Caco-2 (cell line): ENCODE results near the gene SIDT2. TPM values are rescaled to one million over a fixed set of nuclear protein-coding genes. Genes with fewer than 3 reads are reported as not detected.

Experiments
- BruUV-seq: library from RNA; stranded (reverse); fragments of 400-500 nt; replicated peaks from 2 replicates; lab custom pipeline; 2021; lab: Mats Ljungman, UMichigan
- CTCF ChIA-PET: fragments of 300-600 bp; sonication (Branson Sonifier 250); formaldehyde crosslinking; loops from one replicate; lab custom pipeline; 2022; ENCODE audit warnings: antibody characterized with exemption; lab: Charles Lee
- POLR2A ChIA-PET: fragments of 300-600 bp; sonication (Branson Sonifier 250); formaldehyde crosslinking; loops from one replicate; lab custom pipeline; 2022; ENCODE audit warnings: antibody characterized with exemption; lab: Charles Lee
- DNase-seq, 2 experiments: peaks; one replicate each; pipeline versions ENCODE4 v3.0.0 to v3.0.0-alpha.2; 2020 to 2022
- H3K27me3 ChIP-seq: replicated peaks from 2 replicates; pipeline ENCODE4 v1.6.0; 2011; ENCODE audit warnings: low read length; ENCODE audit not compliant: control insufficient read depth, insufficient read depth
- H3K36me3 ChIP-seq: 2 replicates; pipeline ENCODE4 v1.5.1; 2011; ENCODE audit warnings: low read length; ENCODE audit not compliant: control insufficient read depth, insufficient read depth
- H3K4me1 ChIP-seq: fragments of 250-450 bp; sonication (Bioruptor Pico); 2 replicates; pipeline ENCODE4 v1.5.1; 2020; ENCODE audit warnings: mild to moderate bottlenecking
- H3K4me3 ChIP-seq: 2 replicates; pipeline ENCODE4 v1.5.1; 2011; ENCODE audit warnings: low read depth, mild to moderate bottlenecking, control low read depth, low read length
- H3K9me3 ChIP-seq: fragments of 250-450 bp; sonication (Bioruptor Pico); 2 replicates; pipeline ENCODE4 v1.5.1; 2020; ENCODE audit warnings: mild to moderate bottlenecking, moderate library complexity
- H3K27ac Mint-ChIP-seq: one replicate; pipeline ENCODE4 v1.8.0; 2022; ENCODE audit warnings: mixed read lengths; ENCODE audit not compliant: unreplicated experiment
- H3K27me3 Mint-ChIP-seq: one replicate; pipeline ENCODE4 v1.8.0; 2022; ENCODE audit warnings: mixed read lengths; ENCODE audit not compliant: insufficient read depth, unreplicated experiment
- H3K36me3 Mint-ChIP-seq: one replicate; pipeline ENCODE4 v1.8.0; 2022; ENCODE audit warnings: mild to moderate bottlenecking, mixed read lengths; ENCODE audit not compliant: insufficient read depth, unreplicated experiment
- H3K4me1 Mint-ChIP-seq: one replicate; pipeline ENCODE4 v1.8.0; 2022; ENCODE audit warnings: low read depth, mixed read lengths; ENCODE audit not compliant: unreplicated experiment
- H3K4me3 Mint-ChIP-seq: one replicate; pipeline ENCODE4 v1.8.0; 2022; ENCODE audit warnings: mild to moderate bottlenecking, moderate library complexity, mixed read lengths; ENCODE audit not compliant: unreplicated experiment
- H3K9me3 Mint-ChIP-seq: one replicate; pipeline ENCODE4 v1.8.0; 2022; ENCODE audit warnings: mixed read lengths; ENCODE audit not compliant: unreplicated experiment
- intact Hi-C: fragments of 100-400 bp; cut with micrococcal nuclease; formaldehyde crosslinking; loops from one replicate; pipeline ENCODE4 v1.10.0; 2022; ENCODE audit not compliant: unreplicated experiment
- total RNA-seq: library from RNA; stranded (reverse); gene quantifications from 2 replicates; pipeline ENCODE4 v1.2.3, GENCODE V29; 2022
- TF ChIP-seq, protein P1 (sequence below), 2 experiments: fragments of 200-600 bp in 1 of 2; IDR thresholded peaks; 1 replicate in 1 of 2; 2 replicates in 1 of 2; pipeline versions ENCODE4 v1.5.1 to v1.8.0; 2011 to 2022; ENCODE audit warnings: antibody characterized with exemption in 1 of 2, control low read depth in 1 of 2, inconsistent platforms in 1 of 2, low read depth in 1 of 2, low read length in 1 of 2, mild to moderate bottlenecking in 1 of 2, moderate library complexity in 1 of 2; ENCODE audit not compliant: insufficient read depth in 1 of 2, severe bottlenecking in 1 of 2, unreplicated experiment in 1 of 2

The SIDT2 gene
- total RNA-seq, 1 experiment from 2014 or later, result 61.7 TPM

DNA sequence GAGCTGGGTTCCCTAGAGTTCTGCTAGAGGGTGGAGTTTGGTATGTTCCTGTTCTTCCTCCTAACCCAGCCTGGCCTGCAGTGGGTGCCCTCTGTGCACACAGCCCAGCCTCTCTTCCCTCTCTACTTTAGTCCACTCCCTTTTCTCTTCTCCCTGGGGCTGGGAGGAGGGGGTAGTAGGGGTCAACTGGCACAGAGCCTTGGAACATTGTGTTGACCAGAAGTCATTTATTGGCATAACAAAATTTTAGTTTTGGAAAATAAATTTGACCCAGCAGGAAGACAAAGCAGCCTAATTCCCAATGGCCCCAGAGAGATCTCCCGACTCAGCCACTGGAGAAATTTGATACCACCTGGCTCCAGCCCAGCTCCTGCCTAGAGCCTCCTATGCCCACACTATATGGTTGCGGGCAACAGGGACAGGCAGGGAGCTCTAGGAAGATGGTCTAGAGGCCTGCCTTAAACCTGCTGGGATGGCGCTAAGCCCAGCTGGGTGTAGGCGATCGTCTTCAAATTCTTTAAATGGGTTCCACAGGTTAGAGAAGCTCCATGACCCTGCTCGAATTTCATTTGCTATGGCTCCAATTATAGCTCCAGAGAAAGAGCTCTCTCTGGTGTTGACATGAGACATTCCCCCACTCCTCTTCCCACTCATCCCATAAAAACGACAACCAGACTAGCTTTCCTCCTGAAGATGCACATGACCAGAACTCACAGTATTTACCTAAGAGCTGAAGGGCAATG is 43.4 kb downstream of the SIDT2 start:
- POLR2A ChIA-PET, result interaction anchor here (0.7 kb wide), 1 partner anchor 252 kb away, joined by 3 read pairs; no protein-coding TSS in a partner anchor
- H3K27me3 ChIP-seq, result no peaks in the 10 kb centered on the region
- TF ChIP-seq, protein P1, sequence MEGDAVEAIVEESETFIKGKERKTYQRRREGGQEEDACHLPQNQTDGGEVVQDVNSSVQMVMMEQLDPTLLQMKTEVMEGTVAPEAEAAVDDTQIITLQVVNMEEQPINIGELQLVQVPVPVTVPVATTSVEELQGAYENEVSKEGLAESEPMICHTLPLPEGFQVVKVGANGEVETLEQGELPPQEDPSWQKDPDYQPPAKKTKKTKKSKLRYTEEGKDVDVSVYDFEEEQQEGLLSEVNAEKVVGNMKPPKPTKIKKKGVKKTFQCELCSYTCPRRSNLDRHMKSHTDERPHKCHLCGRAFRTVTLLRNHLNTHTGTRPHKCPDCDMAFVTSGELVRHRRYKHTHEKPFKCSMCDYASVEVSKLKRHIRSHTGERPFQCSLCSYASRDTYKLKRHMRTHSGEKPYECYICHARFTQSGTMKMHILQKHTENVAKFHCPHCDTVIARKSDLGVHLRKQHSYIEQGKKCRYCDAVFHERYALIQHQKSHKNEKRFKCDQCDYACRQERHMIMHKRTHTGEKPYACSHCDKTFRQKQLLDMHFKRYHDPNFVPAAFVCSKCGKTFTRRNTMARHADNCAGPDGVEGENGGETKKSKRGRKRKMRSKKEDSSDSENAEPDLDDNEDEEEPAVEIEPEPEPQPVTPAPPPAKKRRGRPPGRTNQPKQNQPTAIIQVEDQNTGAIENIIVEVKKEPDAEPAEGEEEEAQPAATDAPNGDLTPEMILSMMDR (IDR thresholded peaks at IDR 0.05; ENCODE audit: insufficient read depth in 1 of 2, low read depth in 1 of 2, low read length in 1 of 2, severe bottlenecking in 1 of 2, unreplicated experiment in 1 of 2), result no peak
- CTCF ChIA-PET, result interaction anchor here (0.7 to 1.2 kb wide), 2 partner anchors 30 to 43 kb away, joined by 3 to 6 read pairs; partner anchors contain the start of gene SIDT2
- H3K4me1 ChIP-seq, result peaks cover 58% of the 10 kb centered on the region
- Mint-ChIP-seq H3K27ac (no peak overlapping the region), H3K9me3 (no peaks in the 10 kb centered on the region), H3K4me1 (peaks cover 43% of the 10 kb centered on the region), H3K27me3 (no peaks in the 10 kb centered on the region), H3K36me3 (peaks cover 79% of the 10 kb centered on the region), H3K4me3 (no peak overlapping the region)
- BruUV-seq, result no TSS peak
- DNase-seq, result peak in 1 of 2 experiments; percentile 37
- no peak overlapping the region for H3K4me3 ChIP-seq
- peaks cover 14% of the 10 kb centered on the region for H3K36me3 ChIP-seq
- intact Hi-C loops, result no loop called here
- H3K9me3 ChIP-seq, result no peaks in the 10 kb centered on the region

DNA sequence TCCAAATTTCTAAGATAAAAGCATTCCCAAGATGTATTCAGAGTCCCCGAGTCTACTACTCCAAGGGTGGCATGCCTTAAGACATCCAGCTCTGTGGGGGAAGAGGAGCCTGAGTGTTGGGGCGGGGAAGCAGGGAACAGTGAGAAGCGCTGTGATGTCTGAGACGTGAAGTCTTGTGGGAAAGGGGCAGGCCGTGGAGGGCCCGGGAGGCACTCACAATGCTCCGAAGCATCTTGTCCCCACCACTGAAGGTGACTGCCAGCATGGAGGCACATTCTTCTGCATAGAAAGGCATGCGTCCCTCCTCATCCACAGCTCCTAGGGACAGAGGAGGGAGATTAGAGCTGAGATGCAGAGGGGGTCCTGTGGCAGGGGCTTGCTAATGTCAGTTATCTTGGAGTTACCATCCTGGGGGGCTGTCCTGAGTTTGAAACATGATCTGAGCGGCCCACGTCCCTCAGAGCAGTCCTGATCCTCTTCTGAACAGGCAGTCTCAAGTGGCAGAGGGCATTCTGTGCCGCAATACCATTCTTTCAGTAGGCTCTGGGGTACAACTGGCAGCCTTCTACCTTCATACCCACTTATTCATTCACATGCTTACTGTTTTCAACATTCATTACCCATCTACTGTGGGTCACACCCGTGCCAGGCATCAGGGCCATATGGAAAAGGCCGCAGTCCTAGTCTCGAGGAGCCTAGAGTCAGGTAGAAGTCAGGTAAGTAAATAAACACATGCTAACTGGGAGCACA is 44.6 kb downstream of the SIDT2 start:
- Mint-ChIP-seq H3K4me3 (no peak overlapping the region), H3K27me3 (no peaks in the 10 kb centered on the region), H3K27ac (no peak overlapping the region), H3K9me3 (no peaks in the 10 kb centered on the region), H3K4me1 (peaks cover 43% of the 10 kb centered on the region), H3K36me3 (peaks cover 75% of the 10 kb centered on the region)
- Histone ChIP-seq H3K27me3 (no peaks in the 10 kb centered on the region), H3K4me3 (no peak overlapping the region), H3K9me3 (no peaks in the 10 kb centered on the region), H3K4me1 (peaks cover 50% of the 10 kb centered on the region), H3K36me3 (peaks cover 6% of the 10 kb centered on the region)
- intact Hi-C loops, result no loop called here
- no TSS peak for BruUV-seq
- POLR2A ChIA-PET, result no interaction called here
- CTCF ChIA-PET, result no interaction called here
- DNase-seq, result peak in 1 of 2 experiments; percentile 25
- TF ChIP-seq, protein P1 (IDR thresholded peaks at IDR 0.05; ENCODE audit: insufficient read depth in 1 of 2, low read depth in 1 of 2, low read length in 1 of 2, severe bottlenecking in 1 of 2, unreplicated experiment in 1 of 2), result no peak
